ENCODE data around the gene ECM1. TPM values are rescaled to one million over a fixed set of nuclear protein-coding genes. Genes with fewer than 3 reads are reported as not detected.
A peak's percentile ranks its signal among the peaks of the same experiment; 100 is the strongest.

The ECM1 gene
- 0.19 and 0.34 TPM in 2 replicates for total RNA-seq

- peak; percentile 84 for DNase-seq
Observed at GRCh38 chr1:150507912-150508864, at the start of gene ECM1. Gene ECM1, plus strand, starts transcription at chr1:150508109. Its CDS starts 101 bp downstream, at chr1:150508210.

GRCh38 chr1:150464422-150464826 is 43.5 kb upstream of the ECM1 start:
- DNase-seq: peak; percentile 84

- DNase-seq: no peak
Observed at GRCh38 chr1:150466964-150467363, 40.9 kb upstream of the ECM1 start.

GRCh38 chr1:150469291-150469690 is 38.6 kb upstream of the ECM1 start:
- DNase-seq: no peak

GRCh38 chr1:150472601-150473200 is 35.2 kb upstream of the ECM1 start:
- no peak for DNase-seq

- DNase-seq: no peak
Observed at GRCh38 chr1:150473659-150474058, 34.2 kb upstream of the ECM1 start.

- DNase-seq: no peak
Observed at GRCh38 chr1:150474869-150475268, 33.0 kb upstream of the ECM1 start.

GRCh38 chr1:150476754-150477153 is 31.2 kb upstream of the ECM1 start:
- no peak for DNase-seq

- DNase-seq: no peak
Observed at GRCh38 chr1:150477320-150477719, 30.6 kb upstream of the ECM1 start.

- peak; percentile 19 for DNase-seq
Observed at GRCh38 chr1:150477733-150478132, 30.2 kb upstream of the ECM1 start.

GRCh38 chr1:150479370-150479769 is 28.5 kb upstream of the ECM1 start:
- no peak for DNase-seq

GRCh38 chr1:150479927-150480352 is 28.0 kb upstream of the ECM1 start:
- no peak for DNase-seq

- DNase-seq: no peak
Observed at GRCh38 chr1:150484431-150484830, 23.5 kb upstream of the ECM1 start.

- DNase-seq: peak; percentile 47
Observed at GRCh38 chr1:150484861-150485260, 23.0 kb upstream of the ECM1 start.

- peak; percentile 99 for DNase-seq
Observed at GRCh38 chr1:150486966-150487762, 20.7 kb upstream of the ECM1 start, which contains the start of gene TARS2. Gene TARS2, plus strand, starts transcription at chr1:150487419. Its CDS starts 32 bp downstream, at chr1:150487451.

- DNase-seq: peak; percentile 13
Observed at GRCh38 chr1:150487763-150488115, 20.2 kb upstream of the ECM1 start.

GRCh38 chr1:150493175-150493574 is 14.7 kb upstream of the ECM1 start:
- DNase-seq: no peak

GRCh38 chr1:150498342-150498741 is 9.6 kb upstream of the ECM1 start:
- DNase-seq: no peak

- no peak for DNase-seq
Observed at GRCh38 chr1:150505431-150505830, 2.5 kb upstream of the ECM1 start.

GRCh38 chr1:150508982-150509381 is 1.1 kb downstream of the ECM1 start:
- no peak for DNase-seq

GRCh38 chr1:150511551-150511950 is 3.6 kb downstream of the ECM1 start:
- no peak for DNase-seq

- no peak for DNase-seq
Observed at GRCh38 chr1:150511985-150512660, 4.2 kb downstream of the ECM1 start.

Measured in dermis blood vessel endothelial cell (primary cell).